Measurements from ENCODE around the gene CIART.
"Not testable (repeated sequence)": the region's sequence is repeated elsewhere in the genome, so short reads cannot be mapped to it uniquely, and the experiment has no call there.

Gene CIART, protein sequence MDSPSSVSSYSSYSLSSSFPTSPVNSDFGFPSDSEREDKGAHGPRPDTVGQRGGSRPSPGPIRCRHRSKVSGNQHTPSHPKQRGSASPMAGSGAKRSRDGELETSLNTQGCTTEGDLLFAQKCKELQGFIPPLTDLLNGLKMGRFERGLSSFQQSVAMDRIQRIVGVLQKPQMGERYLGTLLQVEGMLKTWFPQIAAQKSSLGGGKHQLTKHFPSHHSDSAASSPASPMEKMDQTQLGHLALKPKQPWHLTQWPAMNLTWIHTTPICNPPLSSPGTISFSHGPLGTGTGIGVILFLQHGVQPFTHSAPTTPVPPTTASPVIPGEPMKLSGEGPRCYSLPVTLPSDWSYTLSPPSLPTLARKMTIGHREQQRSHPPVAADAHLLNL

GRCh38 chr1:150281758-150282557 lies at the start of gene CIART:
Gene CIART, plus strand, starts transcription at chr1:150282554. Its CDS starts 714 bp downstream, at chr1:150283268.
- peak; percentile 98 for DNase-seq

DNA sequence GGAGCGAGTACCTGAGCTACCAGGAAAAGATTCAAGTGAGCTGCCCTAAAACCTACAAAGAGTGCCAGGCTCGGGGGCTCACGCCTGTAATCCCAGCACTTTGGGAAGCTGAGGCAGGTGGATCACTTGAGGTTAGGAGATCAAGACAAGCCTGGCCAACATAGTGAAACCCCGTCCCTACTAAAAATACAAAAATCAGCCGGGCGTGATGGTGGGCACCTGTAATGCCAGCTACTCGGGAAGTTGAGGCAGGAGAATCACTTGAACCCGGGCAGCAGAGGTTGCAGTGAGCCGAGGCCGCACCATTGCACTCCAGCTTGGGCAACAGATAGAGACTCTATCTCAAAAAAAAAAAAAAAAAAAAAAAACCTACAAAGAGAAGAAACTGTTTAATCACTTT lies 49.4 kb upstream of the CIART start:
- DNase-seq, result not testable (repeated sequence)

- DNase-seq, result no peak
These were observed 48.7 kb upstream of the CIART start for GRCh38 chr1:150233359-150234308.

- DNase-seq, result no peak
These were observed 48.1 kb upstream of the CIART start for GRCh38 chr1:150234309-150234565.

DNA sequence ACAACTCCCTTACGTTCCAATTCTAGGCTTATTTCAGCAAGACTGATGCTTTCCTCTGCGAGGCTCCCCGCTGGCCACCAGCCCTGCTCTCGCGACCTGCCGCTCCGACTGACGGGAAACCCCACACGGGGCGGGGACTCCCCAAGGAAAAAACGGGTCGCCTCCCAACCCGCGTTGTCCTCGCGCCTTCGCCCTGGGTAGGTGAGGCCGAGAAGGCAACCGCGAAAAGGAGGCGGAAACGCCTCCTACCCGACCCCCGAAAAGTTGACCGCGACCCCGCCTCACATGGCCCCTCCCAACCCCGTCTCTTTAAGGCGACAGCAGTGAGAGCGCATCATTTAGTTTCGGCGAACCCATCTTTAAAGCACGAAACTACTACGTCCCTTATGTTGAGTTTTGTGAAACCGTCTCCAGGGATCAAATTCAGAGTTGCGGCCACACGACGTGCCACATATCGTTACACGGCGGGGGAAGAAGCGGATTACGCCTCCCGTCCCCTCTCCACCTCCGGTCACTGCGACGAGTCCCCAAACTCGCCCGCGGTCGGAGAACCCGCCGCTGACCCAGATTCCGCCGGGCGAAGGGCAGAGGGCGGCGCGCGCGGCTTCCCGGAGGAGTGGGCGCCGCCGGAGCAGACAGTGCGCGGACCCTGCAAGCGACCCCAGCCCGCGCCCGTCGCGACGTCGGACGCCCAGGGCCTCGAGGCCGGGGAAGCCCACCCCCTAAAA lies 47.6 kb upstream of the CIART start:
- DNase-seq, result no peak

DNA sequence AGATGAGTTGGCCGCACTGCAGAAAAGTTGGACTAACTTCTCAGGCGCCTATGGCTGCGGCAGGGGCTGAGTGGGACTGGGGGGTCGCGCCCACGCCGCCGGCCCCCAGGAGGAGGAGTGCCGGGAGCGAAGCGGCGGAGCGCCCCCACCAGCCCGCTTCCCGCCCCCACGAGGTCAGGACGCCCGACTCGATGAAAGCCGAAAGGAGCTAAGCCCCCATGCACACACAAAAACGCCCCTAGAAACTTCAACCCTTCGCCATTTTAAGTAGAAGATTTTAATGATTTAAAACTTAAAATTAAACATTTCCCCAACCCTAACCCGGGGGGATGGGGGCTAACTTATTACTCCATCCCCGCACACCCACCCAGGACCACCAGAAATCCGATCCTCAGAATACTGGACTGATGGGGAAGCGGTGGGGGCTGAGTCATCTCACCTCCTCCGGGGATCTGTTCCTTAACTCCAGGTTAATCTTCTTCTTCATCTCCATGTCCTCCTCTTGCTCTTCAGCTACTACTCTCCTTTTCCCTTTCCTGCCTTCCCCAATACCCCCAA lies 47.0 kb upstream of the CIART start:
- DNase-seq, result no peak

GRCh38 chr1:150235852-150236613 lies 46.3 kb upstream of the CIART start, which contains the start of gene ANP32E:
Gene ANP32E, minus strand, starts transcription at chr1:150236112. Its CDS starts 326 bp downstream, at chr1:150235786.
- DNase-seq, result peak; percentile 98

- no peak for DNase-seq
These were observed 45.7 kb upstream of the CIART start for GRCh38 chr1:150236614-150237100.

- not testable (repeated sequence) for DNase-seq
These were observed 45.2 kb upstream of the CIART start for GRCh38 chr1:150237176-150237575.

- no peak for DNase-seq
These were observed 44.6 kb upstream of the CIART start for GRCh38 chr1:150237746-150238145.

GRCh38 chr1:150243003-150243402 lies 39.4 kb upstream of the CIART start:
- no peak for DNase-seq

DNA sequence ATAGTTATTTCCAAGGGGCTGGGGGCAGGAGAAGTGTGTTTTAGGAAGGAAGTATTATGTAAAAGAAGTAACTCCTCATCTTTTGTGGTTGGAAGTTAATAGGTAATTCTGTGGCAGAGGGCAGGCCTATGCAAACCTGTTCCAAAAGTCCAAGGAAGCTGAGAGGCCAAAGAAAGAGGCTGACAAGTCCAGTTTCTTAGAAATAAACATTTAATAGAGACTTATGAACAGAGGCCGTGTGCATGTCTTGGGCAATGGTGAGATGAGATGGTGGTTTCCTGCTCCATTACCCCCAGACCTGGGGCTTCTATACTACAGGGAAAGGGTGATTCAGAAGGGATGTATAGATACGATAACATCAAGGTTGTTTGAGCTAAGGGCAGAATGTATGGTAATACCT lies 32.4 kb upstream of the CIART start:
- DNase-seq, result no peak

- no peak for DNase-seq
These were observed 26.2 kb upstream of the CIART start for GRCh38 chr1:150256198-150256553.

DNA sequence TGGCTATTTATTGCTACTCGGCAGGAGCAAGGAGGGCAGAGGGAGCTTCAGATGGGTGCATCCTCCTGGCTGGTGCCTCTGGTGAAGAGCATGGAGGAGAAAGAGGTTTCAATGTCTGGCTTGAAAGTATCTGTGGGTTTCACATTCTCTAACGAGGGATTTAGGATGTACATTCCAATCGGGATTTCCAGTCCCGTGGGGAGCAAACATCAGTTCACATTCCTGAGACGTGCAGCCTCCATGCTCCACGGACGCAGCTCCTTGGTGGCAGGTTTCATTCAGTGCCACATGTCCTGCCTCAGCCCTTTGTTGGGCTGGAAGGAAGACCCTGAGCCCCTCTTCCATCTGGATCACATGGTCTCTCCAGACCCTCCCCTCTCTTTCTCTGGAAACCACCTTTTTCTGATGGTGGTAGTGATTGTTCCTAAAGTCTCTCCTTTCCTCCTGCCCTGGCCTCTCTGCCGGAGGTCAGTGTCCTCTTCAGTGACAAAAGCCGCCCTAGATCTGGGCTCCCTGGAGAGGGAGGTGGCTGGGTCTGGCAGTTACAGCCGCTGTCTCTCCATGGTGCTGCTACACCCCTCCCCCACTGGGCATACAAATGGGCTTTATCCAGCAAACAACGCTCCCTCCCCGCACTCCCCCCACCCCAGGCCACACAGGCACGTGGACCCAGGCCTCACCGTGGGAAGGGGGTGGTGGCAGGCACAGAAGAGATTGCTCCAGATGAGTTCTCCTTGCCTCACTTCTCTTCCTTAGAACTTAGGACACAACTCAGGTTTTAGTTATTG lies 25.6 kb upstream of the CIART start:
- DNase-seq, result no peak

GRCh38 chr1:150257624-150258585 lies 24.4 kb upstream of the CIART start, which contains the start of gene CA14:
Gene CA14, plus strand, starts transcription at chr1:150257774. Its CDS starts 355 bp downstream, at chr1:150258129.
- DNase-seq, result no peak

DNA sequence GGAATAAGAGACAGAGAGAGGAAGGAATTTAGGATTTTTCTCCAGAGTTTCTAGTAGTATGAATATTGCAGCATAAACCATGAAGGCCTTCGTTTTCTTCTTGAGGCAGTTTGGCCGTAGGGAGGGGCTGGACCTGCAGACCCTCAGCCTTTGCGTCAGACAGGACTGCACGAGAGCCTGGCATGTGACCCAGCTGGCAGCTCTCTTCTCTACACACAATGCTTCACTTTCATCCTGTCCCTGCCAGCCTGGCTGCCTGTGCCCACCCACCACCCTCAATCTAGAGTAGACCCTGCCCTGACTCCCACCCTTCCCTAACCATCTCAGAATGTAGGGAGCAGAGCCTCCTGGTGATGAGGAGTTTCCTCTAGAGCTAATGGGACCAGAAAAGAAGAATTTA lies 23.1 kb upstream of the CIART start:
- no peak for DNase-seq

DNA sequence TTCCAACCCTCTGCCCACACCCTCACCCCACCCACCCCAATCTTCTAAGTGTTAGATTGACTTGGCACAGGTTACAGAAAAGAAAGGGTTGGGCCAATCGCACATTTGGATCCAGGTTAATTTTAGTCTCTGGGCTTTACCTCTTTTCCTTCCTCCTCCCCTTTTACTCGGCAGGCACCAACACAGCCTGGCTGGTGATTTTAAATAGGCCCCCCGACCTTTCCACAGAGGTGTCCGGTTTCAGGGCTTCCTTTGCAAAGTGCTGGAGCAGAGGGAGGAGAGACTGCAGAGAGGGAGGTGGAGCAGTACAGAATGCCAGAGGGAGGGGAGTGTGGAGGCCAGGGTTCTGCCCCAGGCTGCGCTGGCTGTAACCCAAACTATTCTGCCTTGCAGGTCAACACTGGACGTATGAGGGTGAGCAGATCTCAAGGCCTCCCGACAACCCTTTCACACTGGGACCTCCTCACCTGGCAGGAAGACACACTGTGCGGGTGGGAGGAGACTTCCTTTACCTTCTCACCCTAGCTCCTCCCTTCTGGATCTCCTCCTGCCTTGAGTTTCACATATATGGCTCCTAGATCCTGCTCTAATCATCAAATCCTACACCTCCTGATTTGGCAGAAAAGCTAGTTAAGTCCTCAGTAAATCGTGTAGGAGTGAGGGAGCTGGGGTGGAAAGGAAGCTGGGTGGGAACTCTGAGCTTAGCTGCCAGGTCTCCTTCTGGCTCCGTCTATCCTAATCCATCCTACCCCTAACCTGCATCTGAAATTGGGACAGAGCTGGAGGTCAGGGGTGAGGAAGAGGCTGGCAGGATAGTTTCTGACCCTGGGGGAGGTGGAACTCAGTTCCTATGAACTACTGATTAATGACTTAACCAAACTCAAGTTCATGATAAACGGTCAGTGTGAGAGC lies 22.3 kb upstream of the CIART start:
- no peak for DNase-seq

DNA sequence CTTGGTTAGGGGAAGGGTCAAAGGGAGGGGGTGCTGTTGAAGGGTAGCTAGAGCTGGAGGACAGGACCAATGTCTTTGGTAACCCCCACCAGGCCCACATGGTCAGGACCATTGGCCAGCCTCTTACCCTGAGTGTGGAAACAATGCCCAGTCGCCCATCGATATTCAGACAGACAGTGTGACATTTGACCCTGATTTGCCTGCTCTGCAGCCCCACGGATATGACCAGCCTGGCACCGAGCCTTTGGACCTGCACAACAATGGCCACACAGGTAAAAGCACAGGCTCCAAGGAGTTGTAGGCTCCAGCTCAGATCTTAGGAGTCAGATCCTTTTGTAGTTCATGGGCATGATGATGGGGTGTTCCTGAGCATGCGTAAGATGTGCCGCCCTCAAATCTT lies 21.0 kb upstream of the CIART start:
- DNase-seq, result no peak

All from NCI-H1417 treated with DMSO at 0.1 percent for 48 hours (cell line).